Peyer's patch (tissue), 4 donors: ENCODE results near the gene GFOD2. TPM values are rescaled to one million over a fixed set of nuclear protein-coding genes. Genes with fewer than 3 reads are reported as not detected.

Experiments
- DNase-seq, 3 donors: peaks; one replicate each; pipeline ENCODE4 v3.0.0-alpha.2; 2017 to 2019
- H3K27ac ChIP-seq, 4 donors: fragments of 200-600 bp; sonication (generic); one replicate each; pipeline ENCODE4 v1.5.1; 2016 to 2019
- H3K27me3 ChIP-seq, 2 donors: fragments of 200-600 bp; sonication (generic); one replicate each; pipeline ENCODE4 v1.5.1; 2019
- H3K36me3 ChIP-seq, 3 donors: fragments of 200-600 bp; sonication (generic); one replicate each; pipeline ENCODE4 v1.5.1; 2016 to 2019
- H3K4me1 ChIP-seq, 4 donors: fragments of 200-600 bp; sonication (generic); one replicate each; pipeline ENCODE4 v1.5.1; 2016 to 2019
- H3K4me3 ChIP-seq, 4 donors: fragments of 200-600 bp; sonication (generic); 1 replicate in 3 of 4; 2 replicates in 1 of 4; pipeline ENCODE4 v1.5.1; 2016 to 2019; ENCODE audit warnings: mild to moderate bottlenecking in 1 of 4
- H3K9me3 ChIP-seq, 4 donors: fragments of 200-600 bp; sonication (generic); one replicate each; pipeline ENCODE4 v1.5.1; 2016 to 2019; ENCODE audit warnings: mild to moderate bottlenecking in 1 of 4
- POLR2A ChIP-seq, 2 donors: fragments of 450-650 bp; IDR thresholded peaks; one replicate each; pipeline ENCODE4 v1.5.1; 2017; ENCODE audit warnings: antibody characterized with exemption in 2 of 2, mild to moderate bottlenecking in 2 of 2, moderate library complexity in 2 of 2
- total RNA-seq, 4 donors: library from RNA; depleted of rRNA; stranded (reverse); fragments of >200 nt; gene quantifications; one replicate each; pipeline ENCODE4 v1.1.0, GENCODE V29; 2016
- TF ChIP-seq, protein P1 (sequence below), 6 experiments: fragments of 450-650 bp in 4 of 6; fragments of 200-600 bp in 2 of 6; sonication (generic) in 1 of 6; IDR thresholded peaks; one replicate each; pipeline ENCODE4 v1.5.1; 2017 to 2019; ENCODE audit warnings: antibody characterized with exemption in 6 of 6, mild to moderate bottlenecking in 3 of 6, moderate library complexity in 1 of 6

Gene GFOD2
- total RNA-seq, 4 donors from 2014 or later = 9.9 to 40.7 (median 24.6) TPM

DNA sequence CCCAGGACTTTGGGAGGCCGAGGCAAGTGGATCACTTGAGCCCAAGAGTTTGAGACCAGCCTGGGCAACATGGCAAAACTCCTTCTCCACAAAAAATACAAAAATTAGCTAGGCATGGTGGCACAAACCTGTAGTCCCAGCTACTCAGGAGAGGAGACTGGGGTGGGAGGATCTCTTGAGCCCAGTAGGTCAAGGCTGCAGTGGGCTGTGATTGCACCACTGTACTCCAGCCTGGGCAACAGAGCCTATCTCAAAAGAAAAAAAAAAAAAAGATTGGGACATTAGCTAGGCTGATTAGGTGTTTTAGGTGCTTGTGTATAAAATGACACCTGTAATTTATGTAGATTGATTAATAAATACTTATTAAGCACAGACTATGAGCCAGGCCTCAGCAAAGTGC, 10.1 kb downstream of the GFOD2 start:
- no peak for DNase-seq
- Histone ChIP-seq H3K27me3 (no peaks in the 10 kb centered on the region), H3K36me3 (no peaks in the 10 kb centered on the region), H3K27ac (no peak overlapping the region), H3K9me3 (no peaks in the 10 kb centered on the region), H3K4me1 (peaks cover 0 to 4% (median 0%) of the 10 kb centered on the region in 4 donors), H3K4me3 (no peak overlapping the region)
- no peak for TF ChIP-seq POLR2A (IDR thresholded peaks at IDR 0.05)
- TF ChIP-seq, protein P1, sequence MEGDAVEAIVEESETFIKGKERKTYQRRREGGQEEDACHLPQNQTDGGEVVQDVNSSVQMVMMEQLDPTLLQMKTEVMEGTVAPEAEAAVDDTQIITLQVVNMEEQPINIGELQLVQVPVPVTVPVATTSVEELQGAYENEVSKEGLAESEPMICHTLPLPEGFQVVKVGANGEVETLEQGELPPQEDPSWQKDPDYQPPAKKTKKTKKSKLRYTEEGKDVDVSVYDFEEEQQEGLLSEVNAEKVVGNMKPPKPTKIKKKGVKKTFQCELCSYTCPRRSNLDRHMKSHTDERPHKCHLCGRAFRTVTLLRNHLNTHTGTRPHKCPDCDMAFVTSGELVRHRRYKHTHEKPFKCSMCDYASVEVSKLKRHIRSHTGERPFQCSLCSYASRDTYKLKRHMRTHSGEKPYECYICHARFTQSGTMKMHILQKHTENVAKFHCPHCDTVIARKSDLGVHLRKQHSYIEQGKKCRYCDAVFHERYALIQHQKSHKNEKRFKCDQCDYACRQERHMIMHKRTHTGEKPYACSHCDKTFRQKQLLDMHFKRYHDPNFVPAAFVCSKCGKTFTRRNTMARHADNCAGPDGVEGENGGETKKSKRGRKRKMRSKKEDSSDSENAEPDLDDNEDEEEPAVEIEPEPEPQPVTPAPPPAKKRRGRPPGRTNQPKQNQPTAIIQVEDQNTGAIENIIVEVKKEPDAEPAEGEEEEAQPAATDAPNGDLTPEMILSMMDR (IDR thresholded peaks at IDR 0.05) = no peak

DNA sequence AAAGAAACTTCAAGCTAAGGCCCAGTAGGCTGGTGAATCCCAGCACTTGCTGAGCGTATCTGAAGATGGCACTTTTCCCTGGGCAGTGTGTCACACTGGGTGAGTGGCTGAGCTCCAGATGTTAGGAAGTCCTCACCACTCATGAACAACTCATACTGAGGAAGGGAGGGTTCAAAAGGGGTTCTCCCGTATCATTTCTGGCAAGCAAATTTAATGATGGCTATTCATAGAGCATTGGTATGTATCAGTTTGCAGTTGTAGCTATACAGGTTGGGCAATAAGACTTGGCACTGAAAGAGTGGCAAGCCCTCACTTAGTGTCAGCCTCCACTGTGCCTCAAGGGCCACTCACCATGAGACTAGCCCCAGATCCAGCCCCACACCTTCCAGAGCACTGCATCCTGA, 10.7 kb downstream of the GFOD2 start:
- Histone ChIP-seq H3K4me3 (no peak overlapping the region), H3K36me3 (no peaks in the 10 kb centered on the region), H3K27ac (no peak overlapping the region), H3K9me3 (no peaks in the 10 kb centered on the region), H3K27me3 (no peaks in the 10 kb centered on the region), H3K4me1 (peaks cover 0 to 2% (median 0%) of the 10 kb centered on the region in 4 donors)
- DNase-seq = no peak
- TF ChIP-seq, protein P1 (IDR thresholded peaks at IDR 0.05) = no peak
- TF ChIP-seq POLR2A (IDR thresholded peaks at IDR 0.05) = no peak

DNA sequence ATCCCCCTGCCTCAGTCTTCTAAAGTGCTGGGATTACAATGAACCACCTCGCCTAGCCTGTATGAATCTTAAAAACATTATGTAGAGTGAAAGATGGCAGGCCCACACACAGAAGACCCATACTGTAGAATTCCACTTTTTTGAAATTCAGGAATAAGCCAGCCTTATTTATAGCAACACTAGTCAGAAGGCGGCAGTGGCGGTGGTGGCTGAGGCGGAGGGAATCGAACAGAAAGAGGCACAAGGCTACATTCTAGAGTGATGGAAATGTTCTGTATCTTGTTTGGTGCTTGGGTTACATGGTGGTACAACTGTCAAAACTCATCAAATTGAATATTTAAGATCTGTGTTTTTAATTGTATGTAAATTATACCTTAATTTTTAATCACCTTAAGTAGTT, 11.3 kb downstream of the GFOD2 start:
- Histone ChIP-seq H3K36me3 (no peaks in the 10 kb centered on the region), H3K27me3 (no peaks in the 10 kb centered on the region), H3K27ac (no peak overlapping the region), H3K9me3 (no peaks in the 10 kb centered on the region), H3K4me3 (no peak overlapping the region), H3K4me1 (no peaks in the 10 kb centered on the region)
- TF ChIP-seq, protein P1 (IDR thresholded peaks at IDR 0.05) = no peak
- TF ChIP-seq POLR2A (IDR thresholded peaks at IDR 0.05) = no peak
- no peak for DNase-seq

DNA sequence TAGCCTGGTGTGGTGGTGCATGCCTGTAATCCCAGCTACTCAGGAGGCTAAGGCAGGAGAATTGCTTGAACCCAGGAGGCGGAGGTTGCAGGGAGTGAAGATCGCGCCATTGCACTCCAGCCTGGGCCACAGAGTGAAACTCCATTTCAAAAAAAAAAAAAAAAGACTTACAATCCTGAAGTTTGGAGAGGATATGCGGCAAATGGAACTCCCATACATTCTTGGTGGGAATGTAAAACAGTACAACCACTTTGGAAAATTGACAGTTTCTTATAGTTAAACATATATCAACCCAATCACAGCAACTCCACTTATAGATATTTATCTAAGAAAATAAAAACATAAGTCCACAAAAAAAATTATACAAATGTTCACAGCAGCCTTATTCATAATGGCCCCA, 11.9 kb downstream of the GFOD2 start:
- Histone ChIP-seq H3K36me3 (no peaks in the 10 kb centered on the region), H3K4me3 (no peak overlapping the region), H3K9me3 (no peaks in the 10 kb centered on the region), H3K4me1 (no peaks in the 10 kb centered on the region), H3K27ac (no peak overlapping the region), H3K27me3 (no peaks in the 10 kb centered on the region)
- no peak for DNase-seq
- TF ChIP-seq POLR2A (IDR thresholded peaks at IDR 0.05) = no peak
- TF ChIP-seq, protein P1 (IDR thresholded peaks at IDR 0.05) = no peak

DNA sequence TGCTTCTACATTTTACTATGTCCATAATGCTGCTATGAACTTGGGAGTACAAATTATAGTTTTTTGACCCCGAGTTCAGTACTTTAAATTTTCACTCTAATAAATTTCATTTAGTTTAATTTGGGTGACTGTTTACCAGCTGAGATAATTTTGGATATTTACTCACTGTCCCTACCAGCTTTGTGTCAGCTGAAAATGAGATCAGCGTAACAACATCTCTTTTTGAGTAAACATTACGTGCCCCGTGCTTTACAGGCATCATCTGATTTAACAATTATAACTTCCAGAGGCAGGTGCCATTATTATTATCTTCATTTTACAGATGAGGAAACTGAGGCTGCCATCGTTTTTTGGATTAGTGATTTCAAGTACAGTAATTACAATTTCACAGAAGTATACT, 15.0 kb downstream of the GFOD2 start:
- H3K36me3 ChIP-seq = no peaks in the 10 kb centered on the region
- no peaks in the 10 kb centered on the region for H3K4me1 ChIP-seq
- no peak overlapping the region for H3K27ac ChIP-seq
- H3K9me3 ChIP-seq = no peaks in the 10 kb centered on the region
- TF ChIP-seq POLR2A (IDR thresholded peaks at IDR 0.05) = no peak
- TF ChIP-seq, protein P1 (IDR thresholded peaks at IDR 0.05) = no peak
- H3K27me3 ChIP-seq = no peaks in the 10 kb centered on the region
- no peak overlapping the region for H3K4me3 ChIP-seq
- no peak for DNase-seq

DNA sequence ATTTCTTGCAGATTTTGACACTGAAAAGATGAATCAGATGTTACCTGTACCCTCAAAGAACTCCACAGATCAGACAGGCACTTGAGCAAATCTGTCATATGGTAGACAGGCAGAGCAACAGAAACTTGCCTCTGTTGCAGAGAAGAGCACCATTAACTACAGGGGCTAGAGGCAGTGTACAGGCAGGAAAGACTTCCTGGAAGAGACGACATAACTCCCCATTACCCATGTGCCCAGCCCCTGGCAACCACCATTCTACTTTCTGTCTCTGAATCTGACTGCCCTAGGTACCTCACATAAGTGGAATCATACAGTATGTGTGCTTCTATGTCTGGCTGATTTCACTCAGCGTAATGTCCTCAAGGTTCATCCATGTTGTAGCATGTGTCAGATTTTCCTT, 15.5 kb downstream of the GFOD2 start:
- Histone ChIP-seq H3K4me1 (peaks cover 0 to under 1% (median 0%) of the 10 kb centered on the region in 4 donors), H3K27ac (no peak overlapping the region), H3K4me3 (no peak overlapping the region), H3K27me3 (no peaks in the 10 kb centered on the region), H3K36me3 (no peaks in the 10 kb centered on the region), H3K9me3 (no peaks in the 10 kb centered on the region)
- DNase-seq = no peak
- TF ChIP-seq POLR2A (IDR thresholded peaks at IDR 0.05) = no peak
- TF ChIP-seq, protein P1 (IDR thresholded peaks at IDR 0.05) = no peak
